H1 (cell line): ENCODE measurements around the gene PTBP3. TPM values are rescaled to one million over a fixed set of nuclear protein-coding genes. Genes with fewer than 3 reads are reported as not detected.

Source experiments
- CHD7 ChIP-seq: fragments of 300-600 bp; sonication (generic); IDR thresholded peaks from 2 replicates; pipeline ENCODE4 v1.7.1; 2012; ENCODE audit warnings: low read length, moderate library complexity, mild to moderate bottlenecking, inconsistent platforms; ENCODE audit not compliant: insufficient replicate concordance
- SIX5 ChIP-seq: IDR thresholded peaks from 2 replicates; pipeline ENCODE4 v1.6.1; 2011; ENCODE audit warnings: mild to moderate bottlenecking, low read depth, low read length
- polyA plus RNA-seq, 7 experiments: library from polyadenylated mRNA; depleted of rRNA in 3 of 7; stranded (reverse) in 5 of 7; unstranded in 2 of 7; fragments of >200 nt in 5 of 7; fragments of 200-250 nt in 2 of 7; gene quantifications; 1 replicate in 5 of 7; 2 replicates in 1 of 7; 4 replicates in 1 of 7; pipeline versions ENCODE4 v1.2.1 to v1.2.3, GENCODE V29; 2011 to 2013; ENCODE audit warnings: missing spikeins in 2 of 7, mixed read lengths in 2 of 7
- total RNA-seq: library from RNA; stranded (reverse); fragmentation: NEBNext Ultra II Directional; extraction: Animal tissue kit (Norgen Biotek cat#: 25700); gene quantifications from 2 replicates; pipeline ENCODE4 v1.2.1, GENCODE V29; 2021

Gene PTBP3
- total and polyA plus RNA-seq, 2 of the 8 experiments (the other 6 are each of a cell fraction or from before 2014, with no cell fraction given), result 51.0 to 124 TPM

GRCh38 chr9:112279501-112279900 lies 53.9 kb downstream of the PTBP3 start (continued):
- no peak for TF ChIP-seq CHD7
- TF ChIP-seq SIX5, result no peak
